ENCODE data around the gene RBMS1. TPM values are rescaled to one million over a fixed set of nuclear protein-coding genes. Genes with fewer than 3 reads are reported as not detected.

RBMS1 gene
- total and polyA plus RNA-seq, 4 donors, result 7.9 to 23.5 (median 15.5) TPM

DNA sequence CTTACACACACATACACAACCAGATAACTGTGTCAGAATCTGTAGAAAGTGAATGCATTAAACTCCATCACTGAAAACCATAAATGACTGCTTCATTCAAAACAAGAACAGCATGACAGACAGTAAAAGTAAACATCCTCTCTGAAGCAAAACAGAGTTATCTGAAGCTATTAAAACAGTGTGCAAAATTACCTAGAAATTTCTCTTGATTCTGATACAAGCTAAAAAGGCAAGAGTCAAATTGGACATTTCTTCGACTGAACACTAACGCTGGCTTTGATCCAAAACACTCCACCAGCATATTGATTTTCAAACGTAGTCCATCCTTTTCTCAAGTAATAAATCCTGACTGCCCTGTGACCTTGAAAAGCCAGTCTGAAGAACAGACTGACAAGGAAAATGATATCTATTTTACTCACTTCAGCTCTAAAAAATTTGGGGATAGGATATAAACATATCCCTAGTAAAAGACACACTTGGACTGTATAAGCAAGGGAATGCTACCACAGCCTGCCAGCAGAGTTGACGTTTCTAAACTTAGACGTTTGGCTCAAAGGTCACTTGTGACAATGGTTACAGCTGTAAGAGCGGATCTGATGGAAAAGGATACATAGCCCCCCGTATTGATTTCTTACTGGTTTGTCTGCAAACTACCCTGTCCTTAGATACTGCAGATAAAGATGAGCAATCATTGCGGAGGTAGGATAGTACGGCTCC lies 164.6 kb downstream of the RBMS1 start (continued):
- TF ChIP-seq, protein P1, sequence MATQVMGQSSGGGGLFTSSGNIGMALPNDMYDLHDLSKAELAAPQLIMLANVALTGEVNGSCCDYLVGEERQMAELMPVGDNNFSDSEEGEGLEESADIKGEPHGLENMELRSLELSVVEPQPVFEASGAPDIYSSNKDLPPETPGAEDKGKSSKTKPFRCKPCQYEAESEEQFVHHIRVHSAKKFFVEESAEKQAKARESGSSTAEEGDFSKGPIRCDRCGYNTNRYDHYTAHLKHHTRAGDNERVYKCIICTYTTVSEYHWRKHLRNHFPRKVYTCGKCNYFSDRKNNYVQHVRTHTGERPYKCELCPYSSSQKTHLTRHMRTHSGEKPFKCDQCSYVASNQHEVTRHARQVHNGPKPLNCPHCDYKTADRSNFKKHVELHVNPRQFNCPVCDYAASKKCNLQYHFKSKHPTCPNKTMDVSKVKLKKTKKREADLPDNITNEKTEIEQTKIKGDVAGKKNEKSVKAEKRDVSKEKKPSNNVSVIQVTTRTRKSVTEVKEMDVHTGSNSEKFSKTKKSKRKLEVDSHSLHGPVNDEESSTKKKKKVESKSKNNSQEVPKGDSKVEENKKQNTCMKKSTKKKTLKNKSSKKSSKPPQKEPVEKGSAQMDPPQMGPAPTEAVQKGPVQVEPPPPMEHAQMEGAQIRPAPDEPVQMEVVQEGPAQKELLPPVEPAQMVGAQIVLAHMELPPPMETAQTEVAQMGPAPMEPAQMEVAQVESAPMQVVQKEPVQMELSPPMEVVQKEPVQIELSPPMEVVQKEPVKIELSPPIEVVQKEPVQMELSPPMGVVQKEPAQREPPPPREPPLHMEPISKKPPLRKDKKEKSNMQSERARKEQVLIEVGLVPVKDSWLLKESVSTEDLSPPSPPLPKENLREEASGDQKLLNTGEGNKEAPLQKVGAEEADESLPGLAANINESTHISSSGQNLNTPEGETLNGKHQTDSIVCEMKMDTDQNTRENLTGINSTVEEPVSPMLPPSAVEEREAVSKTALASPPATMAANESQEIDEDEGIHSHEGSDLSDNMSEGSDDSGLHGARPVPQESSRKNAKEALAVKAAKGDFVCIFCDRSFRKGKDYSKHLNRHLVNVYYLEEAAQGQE (IDR thresholded peaks at IDR 0.05), result no peak

DNA sequence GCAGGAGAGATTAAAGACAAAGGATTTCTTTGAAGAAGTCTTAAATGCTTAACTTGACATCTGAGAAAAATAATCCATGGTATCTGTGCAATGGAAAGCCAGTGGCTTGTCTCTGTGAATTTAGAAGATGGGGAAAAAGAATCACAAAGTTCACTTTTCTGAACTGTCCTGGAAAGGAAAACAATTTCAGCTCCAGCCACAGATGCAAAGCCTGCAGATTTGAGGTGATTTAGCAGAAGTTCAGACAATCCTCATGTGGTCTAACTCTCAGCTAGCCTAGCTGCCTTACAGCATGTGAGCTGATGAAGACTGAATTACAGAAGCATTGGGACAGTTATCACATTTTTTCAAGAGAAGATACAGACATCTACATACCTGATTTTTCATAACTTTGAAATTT lies 166.8 kb downstream of the RBMS1 start:
- H3K4me3 ChIP-seq (ENCODE audit: low read depth in 1 of 3, low read length in 3 of 3), result no peak overlapping the region
- DNase-seq (ENCODE audit: low spot score), result no peak
- H3K4me1 ChIP-seq (ENCODE audit: control insufficient read depth in 4 of 4, insufficient read depth in 4 of 4, low read length in 3 of 4), result peaks cover 1 to 19% (median 11%) of the 10 kb centered on the region in 4 donors
- H3K9ac ChIP-seq (ENCODE audit: low read depth in 1 of 2, low read length in 2 of 2), result no peak overlapping the region
- H3K27ac ChIP-seq (ENCODE audit: low read depth in 1 of 2, low read length in 2 of 2), result no peak overlapping the region
- no peaks in the 10 kb centered on the region for H3K9me3 ChIP-seq (ENCODE audit: control insufficient read depth in 4 of 4, low read length in 3 of 4)
- H3K36me3 ChIP-seq (ENCODE audit: control insufficient read depth in 4 of 4, insufficient read depth in 3 of 4, low read depth in 1 of 4, low read length in 3 of 4), result no peaks in the 10 kb centered on the region
- no peaks in the 10 kb centered on the region for H3K27me3 ChIP-seq (ENCODE audit: control insufficient read depth in 4 of 4, insufficient read depth in 4 of 4, low read length in 3 of 4)
- no peak for TF ChIP-seq RAD21 (IDR thresholded peaks at IDR 0.05)
- TF ChIP-seq JUND (IDR thresholded peaks at IDR 0.05), result no peak
- TF ChIP-seq, protein P2, sequence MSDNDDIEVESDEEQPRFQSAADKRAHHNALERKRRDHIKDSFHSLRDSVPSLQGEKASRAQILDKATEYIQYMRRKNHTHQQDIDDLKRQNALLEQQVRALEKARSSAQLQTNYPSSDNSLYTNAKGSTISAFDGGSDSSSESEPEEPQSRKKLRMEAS (IDR thresholded peaks at IDR 0.05), result no peak
- TF ChIP-seq YY1 (IDR thresholded peaks at IDR 0.05), result no peak
- TF ChIP-seq HNF4A (conservative IDR thresholded peaks at IDR 0.05), result no peak
- TF ChIP-seq SP1 (IDR thresholded peaks at IDR 0.05), result no peak
- no peak for TF ChIP-seq EGR1 (IDR thresholded peaks at IDR 0.05; ENCODE audit: low read depth in 2 of 2)
- TF ChIP-seq FOXA2 (IDR thresholded peaks at IDR 0.05), result no peak
- no peak for TF ChIP-seq TAF1 (conservative IDR thresholded peaks at IDR 0.05)
- TF ChIP-seq, protein P1 (IDR thresholded peaks at IDR 0.05), result no peak
- TF ChIP-seq HNF4G (IDR thresholded peaks at IDR 0.05), result no peak

DNA sequence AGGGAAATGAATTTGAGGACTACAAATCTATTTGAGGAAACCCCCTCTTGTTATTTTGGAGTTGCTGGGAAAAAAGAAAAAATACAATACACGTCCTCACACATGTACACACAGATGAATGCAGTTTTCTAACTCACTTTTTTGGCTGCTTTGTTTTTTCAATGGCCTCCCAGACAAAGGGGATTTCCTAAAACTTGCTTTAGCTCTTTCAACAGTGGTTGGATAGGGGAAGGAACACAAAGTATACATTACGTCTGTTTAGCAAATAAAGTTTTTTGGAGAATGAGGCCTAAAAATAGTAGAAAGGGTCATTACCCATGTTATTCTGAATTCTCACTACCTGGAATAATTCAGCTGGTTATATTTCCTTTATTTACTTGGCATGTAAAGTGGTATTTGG lies 168.2 kb downstream of the RBMS1 start:
- H3K27me3 ChIP-seq (ENCODE audit: control insufficient read depth in 4 of 4, insufficient read depth in 4 of 4, low read length in 3 of 4), result no peaks in the 10 kb centered on the region
- no peak for TF ChIP-seq GABPA (IDR thresholded peaks at IDR 0.05 in 1 of 2, conservative IDR thresholded peaks at IDR 0.05 in 1 of 2)
- TF ChIP-seq, protein P2 (IDR thresholded peaks at IDR 0.05), result no peak
- no peaks in the 10 kb centered on the region for H3K9me3 ChIP-seq (ENCODE audit: control insufficient read depth in 4 of 4, low read length in 3 of 4)
- H3K27ac ChIP-seq (ENCODE audit: low read depth in 1 of 2, low read length in 2 of 2), result no peak overlapping the region
- no peak overlapping the region for H3K9ac ChIP-seq (ENCODE audit: low read depth in 1 of 2, low read length in 2 of 2)
- H3K4me1 ChIP-seq (ENCODE audit: control insufficient read depth in 4 of 4, insufficient read depth in 4 of 4, low read length in 3 of 4), result peaks cover 1 to 16% (median 11%) of the 10 kb centered on the region in 4 donors
- no peak for DNase-seq (ENCODE audit: low spot score)
- no peaks in the 10 kb centered on the region for H3K36me3 ChIP-seq (ENCODE audit: control insufficient read depth in 4 of 4, insufficient read depth in 3 of 4, low read depth in 1 of 4, low read length in 3 of 4)
- WGBS, result 81% methylated on average over 2 of the region's 2 CpGs
- no peak overlapping the region for H3K4me3 ChIP-seq (ENCODE audit: low read depth in 1 of 3, low read length in 3 of 3)
